Heart left ventricle (tissue), 13 donors: ENCODE measurements around the gene FBXW8.

ENCODE experiments used
- POLR2A ChIP-seq, 2 donors: fragments of 450-650 bp; IDR thresholded peaks; one replicate each; pipeline ENCODE4 v1.6.1; 2017; ENCODE audit warnings: antibody characterized with exemption in 2 of 2, mild to moderate bottlenecking in 2 of 2, moderate library complexity in 2 of 2
- TF ChIP-seq, protein P1 (sequence below), 12 donors: fragments of 200-600 bp; sonication (generic) in 4 of 12; IDR thresholded peaks; one replicate each; pipeline versions ENCODE4 v1.5.0 to v1.8.0; 2018 to 2022; ENCODE audit warnings: antibody characterized with exemption in 12 of 12, mild to moderate bottlenecking in 5 of 12
- donor health status: ischemic (EF 13 %, LVEDD 7.1; RV severe dilation, severe dysfunction).
- donor health status: DM: no; HTN: yes; CAD: no.
- donor health status: DM: no; HTN: no; CAD: no.
- donor health status: ischemic (EF 25% LVEDD 6.9; RV normal size, moderate dysfunction).
- donor health status: ischemic (EF 25% LVEDD 5.7; RV mildly dilated, moderate dysfunction).
- donor health status: ischemic (EF 35%, LVEDD 5.7; RV mildly dilated, moderate dysfunction).
- donor health status: nonischemic (EF 11% LVEDD 7.7; RV severe dilation, severe dysfunction).
- donor health status: DM: yes; HTN: yes; CAD: no.
- donor health status: PGD.
- donor health status: ischemic (EF 29% LVEDD 5.4; RV normal size, mild dysfunction).
- donor health status: nonischemic (EF 23%, LVEDD 6.1; RV moderate dilation, normal function).

DNA sequence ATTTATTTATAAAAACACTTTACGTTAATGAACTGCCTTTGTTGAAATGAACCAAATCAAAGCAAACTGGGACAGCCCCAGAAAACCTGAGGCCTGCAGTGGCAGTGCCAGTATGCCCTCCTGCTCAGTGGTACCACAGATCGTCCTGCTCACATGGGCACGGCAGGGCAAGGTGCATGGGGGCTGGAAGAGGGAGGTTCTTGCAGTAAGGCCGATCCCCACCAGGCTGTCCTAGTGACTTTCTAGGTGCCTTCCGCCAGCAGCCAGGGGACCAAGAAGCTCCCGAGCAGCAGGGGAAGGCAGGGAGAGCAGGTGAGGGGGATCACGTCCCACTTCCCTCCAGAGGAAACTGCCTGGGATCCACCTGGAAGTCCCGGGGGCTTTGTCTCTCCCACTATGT is 124.5 kb downstream of the FBXW8 start:
- TF ChIP-seq POLR2A (IDR thresholded peaks at IDR 0.05): no peak
- TF ChIP-seq, protein P1, sequence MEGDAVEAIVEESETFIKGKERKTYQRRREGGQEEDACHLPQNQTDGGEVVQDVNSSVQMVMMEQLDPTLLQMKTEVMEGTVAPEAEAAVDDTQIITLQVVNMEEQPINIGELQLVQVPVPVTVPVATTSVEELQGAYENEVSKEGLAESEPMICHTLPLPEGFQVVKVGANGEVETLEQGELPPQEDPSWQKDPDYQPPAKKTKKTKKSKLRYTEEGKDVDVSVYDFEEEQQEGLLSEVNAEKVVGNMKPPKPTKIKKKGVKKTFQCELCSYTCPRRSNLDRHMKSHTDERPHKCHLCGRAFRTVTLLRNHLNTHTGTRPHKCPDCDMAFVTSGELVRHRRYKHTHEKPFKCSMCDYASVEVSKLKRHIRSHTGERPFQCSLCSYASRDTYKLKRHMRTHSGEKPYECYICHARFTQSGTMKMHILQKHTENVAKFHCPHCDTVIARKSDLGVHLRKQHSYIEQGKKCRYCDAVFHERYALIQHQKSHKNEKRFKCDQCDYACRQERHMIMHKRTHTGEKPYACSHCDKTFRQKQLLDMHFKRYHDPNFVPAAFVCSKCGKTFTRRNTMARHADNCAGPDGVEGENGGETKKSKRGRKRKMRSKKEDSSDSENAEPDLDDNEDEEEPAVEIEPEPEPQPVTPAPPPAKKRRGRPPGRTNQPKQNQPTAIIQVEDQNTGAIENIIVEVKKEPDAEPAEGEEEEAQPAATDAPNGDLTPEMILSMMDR (IDR thresholded peaks at IDR 0.05): no peak
